GM18858 (cell line): ENCODE results near the gene GPHN.

ENCODE experiments used
- ATAC-seq: cut with Tn5 transposase; IDR thresholded peaks from one replicate; pipeline ENCODE4 v1.9.1; 2021; ENCODE audit not compliant: unreplicated experiment

Gene GPHN

DNA sequence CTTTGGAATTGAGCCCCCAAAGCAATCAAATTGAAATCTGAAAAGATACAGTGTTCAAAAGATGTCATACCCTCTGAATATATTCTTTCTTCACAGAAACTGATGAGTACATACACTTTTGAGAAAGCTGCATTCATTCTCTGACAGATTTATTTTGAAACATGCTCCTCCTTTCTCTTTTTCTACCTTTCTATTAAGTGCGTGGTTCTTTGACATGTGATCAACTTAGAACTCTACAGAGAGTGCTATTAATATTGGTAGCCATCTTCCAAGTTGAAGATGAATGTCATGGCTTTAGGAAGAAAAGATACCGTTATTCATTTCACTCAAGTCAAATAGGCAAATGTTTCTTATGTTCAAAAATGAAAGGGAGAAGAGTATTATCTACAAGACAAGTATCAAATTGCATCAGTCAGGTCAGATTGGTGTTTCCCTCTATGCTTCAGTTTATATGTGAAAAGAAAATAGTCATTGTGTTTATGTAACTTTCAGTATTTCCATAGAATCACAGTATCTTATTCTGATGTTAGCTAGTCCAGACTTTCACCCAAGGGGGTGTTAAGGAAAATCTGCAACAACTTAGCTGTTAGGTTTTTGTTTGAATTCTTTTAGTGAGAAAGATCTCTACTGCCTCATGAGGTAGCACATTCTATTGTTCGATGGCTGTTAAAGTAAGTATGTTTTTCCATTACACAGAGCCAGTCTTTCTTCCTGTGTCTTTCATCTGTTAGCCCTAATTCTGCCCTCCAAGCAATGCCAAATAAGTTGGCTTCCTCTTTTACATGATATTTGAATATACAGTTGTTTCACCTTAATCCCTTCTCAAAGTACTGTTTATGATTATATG is 625.9 kb downstream of the GPHN start:
- ATAC-seq = no peak

DNA sequence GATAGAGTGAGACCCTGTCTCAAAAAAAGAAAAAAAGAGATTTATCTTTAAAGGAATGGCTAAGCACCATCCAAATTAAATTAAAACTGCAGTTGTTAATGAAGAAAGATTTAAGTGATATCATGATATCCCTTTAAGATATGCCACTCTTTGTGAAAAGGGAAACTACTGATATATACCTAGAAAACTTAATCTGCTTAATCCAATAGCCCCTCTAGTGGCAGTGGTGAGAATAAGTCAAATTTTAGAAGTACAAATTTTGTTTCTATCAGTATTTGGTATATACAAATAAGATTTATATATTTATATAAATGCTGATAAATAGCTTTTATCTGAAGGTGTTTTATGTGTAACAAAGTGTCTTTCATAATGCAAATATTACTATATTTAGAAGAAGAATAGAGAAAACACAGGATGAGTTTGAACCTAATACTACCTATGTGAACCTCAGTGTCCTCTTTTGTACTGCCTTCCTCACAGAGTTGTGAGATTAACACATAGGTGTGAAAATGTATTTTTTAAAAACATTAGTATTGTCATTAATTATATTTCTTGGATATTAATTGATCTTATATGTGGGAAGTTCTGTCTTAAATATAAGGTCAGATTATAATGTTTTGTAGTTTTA is 629.9 kb downstream of the GPHN start:
- ATAC-seq = no peak

DNA sequence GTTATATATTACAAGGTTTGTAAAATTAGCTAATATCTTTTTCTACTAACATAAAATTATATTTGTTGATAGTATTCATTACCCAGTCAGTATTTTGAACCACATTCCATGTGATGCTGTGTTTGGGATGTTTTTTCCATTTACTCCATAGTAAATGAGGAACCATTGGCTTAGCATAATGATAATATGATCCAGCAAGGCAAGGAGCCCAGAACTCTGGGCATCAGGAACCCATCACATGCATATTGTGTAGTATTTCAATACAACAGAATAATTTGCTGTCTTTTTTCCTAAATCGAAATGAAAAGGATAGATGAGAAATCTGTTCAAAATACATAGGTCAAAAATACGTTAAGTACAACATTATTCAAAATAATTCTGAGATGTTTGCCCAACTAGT is 632.6 kb downstream of the GPHN start:
- ATAC-seq = no peak

DNA sequence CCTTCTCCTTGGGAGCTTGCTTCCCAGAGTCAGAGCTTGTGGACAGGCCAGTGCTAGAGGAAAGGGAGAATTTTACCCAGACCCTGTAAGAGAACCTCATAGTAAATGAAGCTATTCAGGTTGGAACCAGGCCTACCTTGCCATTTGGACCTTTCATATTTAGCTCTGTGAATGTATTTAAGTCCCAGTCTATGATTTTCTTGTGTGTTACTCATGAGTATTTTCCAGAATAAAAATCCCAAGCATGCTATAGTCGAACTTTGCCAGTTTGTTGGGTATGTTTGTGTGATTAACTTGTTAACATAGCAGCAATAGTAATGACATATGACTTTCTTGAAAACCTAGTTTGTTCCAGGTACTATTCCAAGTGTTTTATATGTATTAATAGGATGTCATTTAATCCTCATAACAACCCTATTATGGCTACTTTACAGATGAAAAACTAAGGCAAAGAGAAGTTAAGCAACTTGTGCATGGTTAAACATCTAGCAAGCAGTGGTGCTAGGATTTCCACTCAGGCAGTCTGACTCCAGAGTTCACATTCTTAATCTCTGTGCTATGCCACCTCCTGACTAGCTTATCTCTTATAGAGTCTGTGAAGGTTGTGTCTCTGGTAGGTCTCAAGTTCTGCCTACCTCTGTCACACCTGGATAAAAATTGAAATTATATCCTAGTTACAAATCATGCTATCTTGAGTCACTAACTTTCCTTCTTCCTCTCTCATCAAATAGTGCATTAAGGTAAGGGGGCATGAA is 633.4 kb downstream of the GPHN start:
- no peak for ATAC-seq

DNA sequence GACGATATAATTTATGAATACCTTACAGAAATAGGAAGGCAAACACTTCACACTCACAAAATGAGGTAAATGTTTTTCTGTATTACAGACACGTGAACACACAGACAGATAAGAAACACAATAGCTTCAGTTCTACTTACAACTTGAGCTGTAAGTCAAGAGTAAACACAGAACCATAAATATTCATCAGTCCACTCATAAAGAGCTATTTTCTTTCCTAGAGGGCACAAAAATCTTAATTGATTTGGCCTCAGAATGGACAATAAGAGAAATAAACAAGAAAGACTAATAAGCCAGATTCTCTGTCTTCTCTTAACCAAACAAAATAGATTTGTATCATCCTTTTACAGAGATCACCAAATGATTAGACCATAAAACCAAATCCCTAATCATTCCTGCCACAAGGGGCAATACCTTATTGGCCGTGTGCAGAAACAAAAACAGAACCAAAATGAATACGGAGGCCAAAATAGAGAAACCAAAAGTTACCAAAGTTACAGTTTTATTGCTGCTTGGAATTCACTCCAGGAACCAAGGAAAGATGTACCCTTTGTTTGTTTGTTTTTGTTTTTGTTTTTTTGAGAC is 643.2 kb downstream of the GPHN start:
- no peak for ATAC-seq

DNA sequence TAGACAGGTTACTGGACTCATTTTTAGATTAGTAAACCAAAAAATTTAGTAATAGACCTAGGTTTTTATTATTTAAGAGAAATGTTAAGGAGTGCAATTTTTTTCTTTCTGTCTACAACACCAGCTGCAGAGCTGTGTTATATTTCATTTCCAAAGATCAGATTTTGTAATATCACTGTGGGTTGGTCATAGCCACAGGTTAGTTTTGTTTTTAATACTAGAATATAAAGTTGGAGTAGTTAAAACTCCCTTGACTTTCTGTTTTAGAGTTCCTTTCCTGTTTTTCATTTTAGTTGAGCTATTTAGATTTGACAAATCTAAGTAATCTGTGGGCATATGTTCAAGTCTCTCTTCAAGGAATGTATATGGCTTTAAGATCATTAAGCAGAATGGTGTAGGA is 650.6 kb downstream of the GPHN start:
- ATAC-seq = no peak

DNA sequence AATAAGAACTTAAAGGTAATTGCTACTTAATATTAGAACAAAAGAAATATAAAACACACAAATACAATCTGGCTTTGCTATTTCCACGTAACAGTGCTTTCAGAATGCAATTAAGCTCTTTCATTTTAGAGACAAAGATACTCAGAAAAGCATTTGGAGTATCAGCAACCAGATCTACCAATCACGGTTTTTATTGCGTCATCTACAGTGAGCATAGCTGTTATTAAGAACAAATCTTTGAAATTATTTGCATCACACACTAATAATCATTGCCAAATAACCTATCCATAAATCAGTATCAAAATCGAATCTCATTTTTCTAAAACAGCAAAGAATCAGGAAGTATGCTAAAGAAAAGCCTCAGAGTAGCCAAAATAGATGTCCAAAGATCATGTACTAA is 654.4 kb downstream of the GPHN start:
- no peak for ATAC-seq

DNA sequence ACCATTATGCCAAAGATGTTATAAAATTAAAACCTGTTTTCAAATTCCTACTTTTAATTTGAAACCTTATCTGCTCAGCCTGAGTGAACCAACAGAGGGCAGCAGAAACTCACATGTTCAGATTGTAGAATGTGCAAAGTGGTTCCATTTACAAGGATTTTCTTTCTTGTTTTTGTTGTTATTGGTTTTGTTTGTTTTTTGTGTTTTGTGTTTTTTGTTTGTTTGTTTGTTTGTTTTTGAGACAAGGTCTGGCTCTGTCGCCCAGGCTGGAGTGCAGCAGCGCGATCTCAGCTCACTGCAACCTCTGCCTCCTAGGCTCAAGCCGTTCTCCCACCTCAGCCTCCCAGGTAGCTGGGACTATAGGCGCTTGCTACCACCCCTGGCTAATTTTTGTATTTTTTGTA is 658.5 kb downstream of the GPHN start:
- no peak for ATAC-seq

DNA sequence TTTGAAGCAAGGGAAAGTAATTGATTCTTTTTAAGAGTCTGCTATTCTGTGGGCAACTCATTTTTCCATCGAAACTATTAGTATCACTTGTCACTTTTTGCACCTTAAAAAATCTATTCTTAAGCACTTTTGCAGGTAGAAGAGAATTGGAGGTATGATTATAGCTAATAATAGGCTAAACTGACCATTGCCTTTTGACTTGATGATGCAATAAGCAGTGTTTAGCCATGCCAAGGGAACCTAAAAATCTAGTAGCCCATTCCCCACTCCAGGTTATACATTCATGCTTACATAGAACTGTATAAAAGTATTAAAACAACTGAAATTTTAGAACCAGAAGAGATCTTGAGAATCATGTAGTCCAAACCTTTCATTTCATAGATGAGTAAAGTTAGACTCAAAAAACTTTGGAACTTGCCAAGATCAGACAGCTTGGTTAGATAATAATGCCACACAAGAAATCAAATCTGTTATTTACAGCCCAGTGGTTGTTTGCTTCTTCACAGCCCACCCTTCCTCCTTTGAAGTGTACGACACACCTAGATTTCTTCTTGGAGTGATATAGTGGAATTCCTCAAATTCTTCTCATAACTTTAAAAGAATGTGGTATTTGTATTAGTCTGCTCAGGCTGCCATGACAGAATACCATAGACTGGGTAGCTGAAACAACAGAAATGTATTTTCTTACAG is 659.6 kb downstream of the GPHN start:
- no peak for ATAC-seq

DNA sequence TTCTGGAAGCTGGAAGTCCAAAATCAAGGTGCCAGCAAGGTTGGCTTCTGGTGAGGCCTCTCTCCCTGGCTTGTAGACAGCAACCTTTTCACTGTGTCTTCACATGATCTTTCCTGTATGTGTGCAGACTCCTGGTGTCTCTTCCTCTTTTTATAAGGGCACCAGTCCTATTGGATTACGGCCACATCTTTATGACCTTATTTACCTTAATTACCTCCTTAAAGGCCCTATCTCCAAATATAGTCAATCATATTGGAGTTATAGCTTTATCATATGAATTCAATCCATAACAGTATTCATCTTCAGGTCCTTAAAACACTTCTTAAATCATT is 660.1 kb downstream of the GPHN start:
- ATAC-seq = no peak

DNA sequence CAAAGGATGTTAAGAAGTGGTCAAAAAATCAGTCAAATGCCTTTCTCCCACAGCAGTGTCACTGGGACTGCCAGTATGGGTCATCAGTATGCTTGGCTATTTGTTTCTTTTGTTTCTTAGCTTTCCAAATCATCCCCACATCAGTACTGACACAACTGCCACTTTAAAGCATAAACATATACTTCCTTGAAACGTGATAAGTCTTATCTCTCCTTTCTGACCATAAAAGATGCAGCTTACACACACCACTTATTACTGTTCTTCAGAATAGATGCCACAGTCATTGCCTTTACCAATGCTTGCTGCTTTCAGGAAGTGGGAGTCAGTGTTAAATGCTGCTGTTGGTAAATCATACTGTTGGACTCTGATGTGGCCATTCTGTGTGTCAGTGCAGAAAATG is 662.7 kb downstream of the GPHN start:
- no peak for ATAC-seq

DNA sequence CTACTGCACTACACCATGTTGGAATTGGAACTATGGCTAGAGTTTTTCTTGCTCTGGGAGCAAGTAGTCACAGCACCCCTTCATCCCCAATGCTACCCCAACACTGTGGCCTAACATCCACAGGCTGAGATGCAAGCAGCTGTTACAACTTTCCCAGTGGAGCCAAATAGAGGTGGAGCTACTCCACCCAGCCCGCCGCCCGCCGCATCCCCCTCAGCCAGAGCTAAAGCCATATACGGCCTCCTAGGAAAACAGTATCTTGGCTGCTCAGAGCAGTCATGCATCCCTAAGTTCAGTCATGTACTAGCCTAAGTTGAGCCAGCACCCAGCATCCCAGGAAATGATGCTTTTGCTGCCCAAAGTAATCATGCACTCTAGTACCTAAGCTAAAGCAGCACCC is 664.1 kb downstream of the GPHN start:
- ATAC-seq = no peak

DNA sequence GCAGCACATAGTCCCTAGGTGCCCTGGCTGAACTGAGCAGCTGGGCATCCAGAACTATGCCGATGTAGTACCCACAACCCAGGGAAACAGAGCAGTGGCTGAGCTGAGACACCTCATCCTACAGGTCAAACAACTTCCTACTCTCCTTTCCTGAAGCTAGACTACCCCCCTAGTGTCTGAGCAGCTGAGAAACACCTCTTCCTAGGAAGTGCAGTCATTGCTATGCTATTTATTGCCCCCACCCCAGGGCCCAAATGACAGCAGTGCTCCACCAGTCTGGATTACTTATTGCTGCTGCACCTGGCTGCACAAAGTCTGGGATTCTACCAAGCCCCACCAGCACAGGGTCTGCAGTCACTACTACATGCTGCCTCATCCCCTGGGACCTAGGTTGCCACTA is 664.6 kb downstream of the GPHN start:
- no peak for ATAC-seq

DNA sequence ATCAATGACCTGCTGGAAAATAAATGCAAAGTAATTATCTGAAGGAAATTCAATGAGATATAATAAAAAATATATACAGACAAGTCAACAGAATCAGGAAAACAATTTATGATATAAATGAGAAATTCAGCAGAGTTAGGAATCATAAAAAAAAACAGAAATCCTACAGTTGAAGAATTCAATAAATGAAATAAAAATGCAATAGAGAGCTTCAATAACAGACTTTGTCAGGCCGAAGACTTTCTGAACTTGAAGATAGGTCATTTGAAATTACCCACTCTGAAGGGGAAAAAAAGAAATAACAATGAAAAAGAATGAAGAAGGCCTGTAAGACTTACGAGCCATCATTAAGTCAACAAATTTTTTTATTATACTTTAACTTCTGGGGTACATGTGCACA is 665.8 kb downstream of the GPHN start:
- ATAC-seq = no peak

DNA sequence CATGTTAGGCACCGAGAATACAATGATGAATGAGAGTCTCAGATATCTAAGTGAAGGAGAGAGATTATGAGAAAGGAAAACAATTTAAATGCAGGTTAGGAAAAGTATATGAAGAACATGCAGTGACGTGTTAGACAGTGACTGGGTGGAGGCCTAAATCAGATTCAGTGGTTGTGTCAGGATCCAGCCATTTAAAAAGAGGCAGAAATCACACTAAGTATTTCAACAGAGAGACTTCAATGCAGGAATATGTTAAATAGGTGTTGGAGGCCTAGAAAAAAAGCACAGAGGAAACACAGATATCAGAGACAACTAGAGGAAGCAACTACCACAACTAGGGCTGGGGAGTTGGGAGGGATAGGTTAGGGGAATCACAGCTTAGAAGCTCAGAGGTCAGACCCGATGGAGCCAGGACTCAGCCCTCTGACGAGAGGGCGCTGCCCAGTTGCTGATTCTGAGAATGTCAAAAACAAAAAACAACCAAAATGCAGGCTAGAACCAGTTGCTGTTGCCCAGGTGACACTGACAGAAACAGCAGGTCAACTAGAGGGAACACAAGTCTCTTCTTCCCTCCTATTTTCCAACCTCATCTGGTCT is 678.3 kb downstream of the GPHN start:
- ATAC-seq = no peak

DNA sequence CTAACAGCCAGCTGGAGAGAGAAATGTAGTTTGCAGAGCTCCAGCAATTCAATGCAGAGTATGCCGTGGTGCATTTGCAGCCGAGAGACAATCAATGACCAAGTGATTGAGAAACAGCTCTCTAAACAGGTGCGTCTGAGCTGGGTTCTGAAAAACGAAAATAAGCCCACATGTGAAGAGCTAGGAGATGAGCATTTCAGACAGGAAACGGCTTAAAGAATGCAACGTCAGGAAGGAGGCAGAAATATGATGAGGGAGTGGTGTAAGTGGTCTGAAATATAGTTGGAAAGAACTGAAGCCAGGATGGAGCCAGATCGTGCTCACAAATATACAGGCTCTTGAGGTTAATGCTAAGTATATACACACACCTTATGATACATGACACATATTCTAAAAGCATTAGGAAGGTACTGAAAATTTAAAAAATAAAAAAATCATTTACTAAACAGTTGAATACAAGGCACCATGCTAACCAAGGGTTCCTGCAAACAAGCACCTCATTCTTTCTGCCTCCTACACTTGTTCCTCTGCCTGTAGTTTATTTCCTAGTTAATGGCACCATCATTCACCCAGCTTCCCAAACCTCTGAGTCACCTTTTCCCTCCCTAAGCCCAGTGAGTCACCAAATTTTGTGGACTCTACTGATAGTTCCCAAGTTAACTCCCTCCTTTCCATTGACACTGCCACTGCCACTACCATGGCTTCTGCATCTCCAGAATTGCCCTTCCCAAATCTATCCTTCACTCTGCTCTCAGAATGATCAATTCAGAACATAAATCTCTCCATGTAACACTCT is 679.0 kb downstream of the GPHN start:
- no peak for ATAC-seq

DNA sequence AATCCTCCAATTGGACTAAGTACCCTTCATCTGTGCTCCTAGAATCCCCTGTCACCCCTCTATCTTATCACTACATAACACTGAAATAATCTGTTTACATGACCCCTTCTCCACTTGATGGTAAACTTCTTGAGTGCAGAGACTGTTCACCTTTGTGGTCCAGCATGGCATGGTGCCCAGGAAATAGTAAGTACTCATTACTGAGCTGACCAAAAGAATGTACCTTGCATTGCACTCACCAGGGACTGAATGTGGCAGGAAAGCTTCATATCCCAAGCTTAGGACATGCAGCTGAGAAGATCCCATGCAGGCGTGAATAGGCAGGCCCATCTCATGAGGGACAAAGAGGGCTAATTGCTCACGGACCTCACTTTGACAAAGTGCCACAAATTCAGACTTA is 679.9 kb downstream of the GPHN start:
- ATAC-seq = no peak

DNA sequence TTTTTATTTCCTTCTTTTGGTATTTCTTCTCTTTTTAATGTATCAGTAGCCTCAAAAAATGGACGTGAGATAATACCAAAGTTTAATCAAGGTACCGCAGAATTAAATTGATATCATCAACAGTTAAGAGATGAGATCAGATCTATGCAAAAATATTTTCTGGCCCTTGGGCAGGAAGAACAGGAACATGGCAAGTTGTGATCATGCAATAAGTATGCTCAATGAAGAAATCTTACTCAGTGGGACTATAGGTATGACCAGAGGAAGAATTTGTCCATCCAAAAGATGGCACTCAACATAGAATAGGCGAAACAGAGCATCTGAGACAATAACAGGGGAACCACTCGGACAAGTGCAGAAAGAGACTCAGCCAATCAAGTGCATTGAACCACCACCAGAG is 680.4 kb downstream of the GPHN start:
- no peak for ATAC-seq

DNA sequence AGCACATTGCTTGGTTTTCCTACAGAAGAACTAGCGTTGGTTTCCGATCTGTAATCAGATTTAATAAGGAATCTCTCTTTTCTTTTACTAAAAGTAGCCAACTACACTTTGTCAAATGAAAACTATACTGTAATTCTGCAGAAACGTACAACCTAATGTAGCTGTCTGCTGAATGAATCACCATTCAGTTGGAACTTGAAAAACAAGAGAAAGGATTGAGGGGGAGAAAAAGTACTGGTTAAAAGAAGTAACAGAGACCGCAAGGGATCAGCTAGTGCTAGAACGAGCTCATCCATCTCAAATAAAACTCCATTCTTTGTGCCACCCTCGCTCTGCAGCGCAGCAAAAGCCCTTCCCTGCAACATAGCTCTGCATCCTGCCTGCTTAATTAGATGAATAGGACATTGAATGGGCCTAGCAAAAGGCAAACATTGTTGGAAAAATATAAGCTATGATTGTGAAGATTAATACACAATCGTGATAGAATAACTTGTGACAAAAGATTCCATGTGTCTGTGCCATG is 683.9 kb downstream of the GPHN start:
- ATAC-seq = no peak

DNA sequence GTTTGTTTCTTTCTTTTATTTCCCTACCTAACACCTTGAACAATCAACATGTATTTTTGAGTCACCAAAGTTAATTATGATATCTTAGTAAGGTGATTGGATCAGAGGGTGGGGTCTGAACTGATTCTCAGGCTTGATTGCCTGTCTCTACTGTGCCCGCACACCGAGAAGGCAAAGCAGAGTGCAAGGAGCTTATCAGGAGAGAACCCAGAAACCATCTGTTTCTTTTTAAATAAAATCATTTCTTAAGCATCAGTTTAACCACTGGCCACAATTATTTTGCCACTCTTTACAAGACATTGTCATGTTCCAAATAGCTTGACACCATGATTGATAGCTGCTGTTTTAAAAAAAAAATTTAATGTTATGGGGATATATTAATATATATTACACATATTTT is 684.4 kb downstream of the GPHN start:
- ATAC-seq = no peak
